Breast epithelium (tissue), 4 donors: ENCODE results near the gene SMARCD3. TPM values are rescaled to one million over a fixed set of nuclear protein-coding genes. Genes with fewer than 3 reads are reported as not detected.

ENCODE experiments used
- DNase-seq, 2 donors: peaks; one replicate each; pipeline ENCODE4 v3.0.0-alpha.2; 2019; ENCODE audit warnings: low spot score in 2 of 2
- H3K27ac ChIP-seq, 2 donors: fragments of 200-600 bp; sonication (generic) in 1 of 2; one replicate each; pipeline ENCODE4 v1.5.1; 2016 to 2019; ENCODE audit warnings: mild to moderate bottlenecking in 1 of 2
- H3K27me3 ChIP-seq, 2 donors: fragments of 200-600 bp; sonication (generic) in 1 of 2; one replicate each; pipeline versions ENCODE4 v1.5.1 to v1.6.0; 2017 to 2019; ENCODE audit warnings: control low read depth in 1 of 2, mild to moderate bottlenecking in 1 of 2
- H3K36me3 ChIP-seq: fragments of 200-600 bp; one replicate; pipeline ENCODE4 v1.5.1; 2019
- H3K4me1 ChIP-seq, 2 donors: fragments of 200-600 bp; sonication (generic); one replicate each; pipeline ENCODE4 v1.5.1; 2016 to 2019; ENCODE audit warnings: control low read depth in 1 of 2
- H3K4me3 ChIP-seq, 3 donors: fragments of 200-600 bp; sonication (generic); 1 replicate in 2 of 3; 2 replicates in 1 of 3; pipeline ENCODE4 v1.5.1; 2016 to 2019; ENCODE audit warnings: mild to moderate bottlenecking in 3 of 3, moderate library complexity in 2 of 3
- H3K9me3 ChIP-seq, 2 donors: fragments of 200-600 bp; sonication (generic) in 1 of 2; one replicate each; pipeline ENCODE4 v1.5.1; 2016 to 2019; ENCODE audit warnings: control low read depth in 1 of 2
- POLR2A ChIP-seq: fragments of 450-650 bp; IDR thresholded peaks from one replicate; pipeline ENCODE4 v1.6.1; 2016; ENCODE audit warnings: antibody characterized with exemption, mild to moderate bottlenecking, moderate library complexity
- POLR2AphosphoS5 ChIP-seq, 3 donors: sonication (generic); formaldehyde crosslinking; IDR thresholded peaks; one replicate each; pipeline ENCODE4 v1.6.1; 2017; ENCODE audit warnings: antibody characterized with exemption in 3 of 3
- intact Hi-C: fragments of 100-400 bp; cut with DNase I; formaldehyde crosslinking; loops from one replicate; pipeline ENCODE4 v1.15.1; 2023; ENCODE audit warnings: low total_unique reads
- total RNA-seq, 3 donors: library from RNA; depleted of rRNA; stranded (reverse); fragments of >200 nt; gene quantifications; one replicate each; pipeline ENCODE4 v1.1.0, GENCODE V29; 2016
- TF ChIP-seq, protein P1 (sequence below), 3 donors: fragments of 450-650 bp; IDR thresholded peaks; one replicate each; pipeline ENCODE4 v1.5.1; 2016 to 2017; ENCODE audit warnings: antibody characterized with exemption in 3 of 3, mild to moderate bottlenecking in 3 of 3, moderate library complexity in 3 of 3

Gene SMARCD3
- total RNA-seq, 3 donors from 2014 or later = 21.3 to 69.5 (median 43.5) TPM

DNA sequence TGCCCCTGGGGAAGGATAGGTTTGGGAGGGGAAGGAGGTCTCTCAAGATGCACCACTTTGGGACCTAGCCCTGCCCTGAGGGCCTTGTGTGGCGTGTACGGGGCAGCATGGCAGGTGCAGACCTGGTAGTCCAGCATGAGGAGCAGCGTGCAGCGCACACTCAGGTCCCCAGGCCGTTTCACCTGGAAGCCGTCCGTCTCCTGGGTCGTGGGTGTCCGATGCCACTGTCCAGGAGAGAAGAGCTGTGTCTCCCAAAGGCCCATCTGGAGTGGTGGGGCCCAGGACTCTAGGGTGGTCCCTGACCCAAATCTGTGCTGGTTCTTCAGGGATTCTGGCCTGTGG, 6.8 kb downstream of the SMARCD3 start:
- Histone ChIP-seq H3K27ac (no peak overlapping the region), H3K36me3 (no peaks in the 10 kb centered on the region)
- no peak for DNase-seq

DNA sequence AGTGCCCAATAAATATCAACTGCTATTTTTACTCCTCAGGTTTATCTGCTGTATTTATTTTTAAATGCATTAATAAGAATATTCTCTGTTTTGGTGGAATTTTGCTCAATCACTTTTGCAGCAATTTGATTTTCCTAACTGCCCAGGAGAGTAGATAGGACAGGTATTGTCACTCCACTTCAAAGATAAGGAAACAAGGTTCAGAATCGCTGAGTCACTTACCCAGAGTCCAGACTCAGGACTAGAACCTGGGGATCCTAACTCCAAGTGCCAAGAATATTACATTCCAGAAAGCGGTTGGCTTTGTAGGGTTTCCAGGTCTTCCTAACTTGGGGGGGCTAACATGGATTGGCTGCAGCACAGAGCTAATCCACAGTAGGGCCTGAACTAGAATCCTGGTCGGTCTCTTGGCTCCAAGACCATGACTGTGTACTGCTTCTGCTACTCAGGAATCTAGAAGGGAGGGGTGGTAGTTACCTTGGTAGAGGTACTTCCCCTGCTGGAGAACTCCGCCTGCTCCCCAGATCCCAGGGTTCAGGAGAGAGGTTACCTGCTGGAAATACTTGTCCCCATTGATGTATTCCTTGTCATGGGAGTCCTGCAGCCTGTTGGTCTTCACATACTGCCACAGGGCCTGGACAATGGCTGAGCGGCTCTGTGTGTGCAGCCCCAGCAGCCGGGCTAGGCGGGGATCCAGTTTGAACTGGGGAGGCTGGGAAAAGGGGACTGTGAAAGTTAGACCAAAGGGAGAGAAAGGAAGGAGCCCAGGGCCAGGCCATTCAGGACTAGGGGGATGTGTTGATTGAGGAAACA, 7.3 kb downstream of the SMARCD3 start:
- TF ChIP-seq POLR2AphosphoS5 (IDR thresholded peaks at IDR 0.05) = no peak
- TF ChIP-seq, protein P1, sequence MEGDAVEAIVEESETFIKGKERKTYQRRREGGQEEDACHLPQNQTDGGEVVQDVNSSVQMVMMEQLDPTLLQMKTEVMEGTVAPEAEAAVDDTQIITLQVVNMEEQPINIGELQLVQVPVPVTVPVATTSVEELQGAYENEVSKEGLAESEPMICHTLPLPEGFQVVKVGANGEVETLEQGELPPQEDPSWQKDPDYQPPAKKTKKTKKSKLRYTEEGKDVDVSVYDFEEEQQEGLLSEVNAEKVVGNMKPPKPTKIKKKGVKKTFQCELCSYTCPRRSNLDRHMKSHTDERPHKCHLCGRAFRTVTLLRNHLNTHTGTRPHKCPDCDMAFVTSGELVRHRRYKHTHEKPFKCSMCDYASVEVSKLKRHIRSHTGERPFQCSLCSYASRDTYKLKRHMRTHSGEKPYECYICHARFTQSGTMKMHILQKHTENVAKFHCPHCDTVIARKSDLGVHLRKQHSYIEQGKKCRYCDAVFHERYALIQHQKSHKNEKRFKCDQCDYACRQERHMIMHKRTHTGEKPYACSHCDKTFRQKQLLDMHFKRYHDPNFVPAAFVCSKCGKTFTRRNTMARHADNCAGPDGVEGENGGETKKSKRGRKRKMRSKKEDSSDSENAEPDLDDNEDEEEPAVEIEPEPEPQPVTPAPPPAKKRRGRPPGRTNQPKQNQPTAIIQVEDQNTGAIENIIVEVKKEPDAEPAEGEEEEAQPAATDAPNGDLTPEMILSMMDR (IDR thresholded peaks at IDR 0.05) = no peak
- TF ChIP-seq POLR2A = no peak
- no peak for DNase-seq
- no peak overlapping the region for H3K4me3 ChIP-seq
- peaks cover 14% of the 10 kb centered on the region in 2 donors for H3K4me1 ChIP-seq
- H3K27me3 ChIP-seq = no peaks in the 10 kb centered on the region
- intact Hi-C loops = no loop called here
- H3K36me3 ChIP-seq = no peaks in the 10 kb centered on the region
- peak overlapping the region in 1 of 2 donors; percentile 1 for H3K27ac ChIP-seq
- H3K9me3 ChIP-seq = no peaks in the 10 kb centered on the region

More for the DNA sequence above, 6.8 kb downstream of the SMARCD3 start:
- no peaks in the 10 kb centered on the region for H3K9me3 ChIP-seq
- no peaks in the 10 kb centered on the region for H3K27me3 ChIP-seq
- peaks cover 14% of the 10 kb centered on the region in 2 donors for H3K4me1 ChIP-seq
- no peak for TF ChIP-seq POLR2A
- TF ChIP-seq POLR2AphosphoS5 (IDR thresholded peaks at IDR 0.05) = no peak
- TF ChIP-seq, protein P1 (IDR thresholded peaks at IDR 0.05) = no peak
- H3K4me3 ChIP-seq = no peak overlapping the region
- intact Hi-C loops = no loop called here

DNA sequence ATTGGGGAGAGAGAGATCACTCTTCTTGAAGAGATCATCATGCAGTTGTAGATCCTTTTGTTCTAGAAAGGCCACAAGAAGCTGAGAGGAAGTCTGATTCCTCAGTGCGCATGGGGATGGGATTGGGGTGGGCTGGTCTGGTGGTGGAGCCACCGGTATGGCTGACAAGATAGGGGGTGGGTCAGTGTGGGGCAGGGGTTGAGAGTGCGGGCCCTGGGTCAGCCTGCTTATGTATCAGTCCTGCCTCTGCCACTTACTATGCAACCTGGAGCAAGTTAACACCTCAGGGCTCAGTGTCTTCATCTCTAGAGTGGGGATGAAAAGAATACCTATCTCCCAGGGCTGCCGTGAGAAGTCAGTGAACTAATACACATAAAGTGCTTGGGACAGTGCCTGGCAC, 8.0 kb downstream of the SMARCD3 start:
- H3K4me3 ChIP-seq = no peak overlapping the region
- TF ChIP-seq POLR2A (no peak), POLR2AphosphoS5 (IDR thresholded peaks at IDR 0.05) (no peak)
- TF ChIP-seq, protein P1 (IDR thresholded peaks at IDR 0.05) = no peak
- no peaks in the 10 kb centered on the region for H3K27me3 ChIP-seq
- peak overlapping the region in 1 of 2 donors; percentile 1 for H3K27ac ChIP-seq
- peaks cover 11 to 14% of the 10 kb centered on the region in 2 donors for H3K4me1 ChIP-seq
- H3K36me3 ChIP-seq = no peaks in the 10 kb centered on the region
- no peaks in the 10 kb centered on the region for H3K9me3 ChIP-seq
- intact Hi-C loops = no loop called here
- no peak for DNase-seq

DNA sequence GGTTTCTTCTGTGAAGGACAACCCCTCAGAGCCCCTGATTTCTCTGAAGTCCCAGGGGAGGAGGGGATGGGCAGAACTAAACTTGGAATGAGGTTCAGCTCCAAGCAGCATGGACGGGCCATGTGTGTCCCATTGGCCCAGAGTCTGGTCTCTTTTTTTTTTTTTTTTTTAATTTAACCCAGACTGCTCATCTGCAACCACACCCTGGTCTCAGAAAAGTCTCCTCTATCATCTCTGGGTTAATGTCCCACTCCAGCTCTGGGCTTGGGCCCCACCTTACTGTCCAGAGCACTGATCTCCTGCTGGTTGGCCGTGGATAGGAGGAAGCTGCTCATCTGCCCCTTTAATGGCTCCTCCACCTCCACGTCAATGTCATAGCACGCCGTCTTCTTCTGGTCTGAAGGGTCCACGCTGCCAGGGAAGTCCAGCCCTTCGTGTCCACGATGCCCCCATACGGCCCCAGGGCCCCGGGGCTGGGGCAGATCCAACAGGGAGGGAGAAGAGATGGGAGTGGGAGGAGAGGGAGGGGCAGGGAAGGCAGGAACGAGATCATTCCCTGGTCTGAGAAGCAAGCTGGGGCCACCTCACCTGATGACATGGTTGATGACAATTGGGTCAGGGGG, 8.5 kb downstream of the SMARCD3 start:
- no peaks in the 10 kb centered on the region for H3K36me3 ChIP-seq
- intact Hi-C loops = no loop called here

More for the DNA sequence above, 8.5 kb downstream of the SMARCD3 start:
- DNase-seq = no peak
- TF ChIP-seq, protein P1 (IDR thresholded peaks at IDR 0.05) = no peak
- TF ChIP-seq POLR2A (no peak), POLR2AphosphoS5 (IDR thresholded peaks at IDR 0.05) (no peak)
- H3K4me1 ChIP-seq = peaks cover 5 to 8% of the 10 kb centered on the region in 2 donors
- H3K9me3 ChIP-seq = no peaks in the 10 kb centered on the region
- no peaks in the 10 kb centered on the region for H3K27me3 ChIP-seq
- H3K27ac ChIP-seq = no peak overlapping the region
- no peak overlapping the region for H3K4me3 ChIP-seq
